Measurements from ENCODE around the gene ARFGAP1.

DNA sequence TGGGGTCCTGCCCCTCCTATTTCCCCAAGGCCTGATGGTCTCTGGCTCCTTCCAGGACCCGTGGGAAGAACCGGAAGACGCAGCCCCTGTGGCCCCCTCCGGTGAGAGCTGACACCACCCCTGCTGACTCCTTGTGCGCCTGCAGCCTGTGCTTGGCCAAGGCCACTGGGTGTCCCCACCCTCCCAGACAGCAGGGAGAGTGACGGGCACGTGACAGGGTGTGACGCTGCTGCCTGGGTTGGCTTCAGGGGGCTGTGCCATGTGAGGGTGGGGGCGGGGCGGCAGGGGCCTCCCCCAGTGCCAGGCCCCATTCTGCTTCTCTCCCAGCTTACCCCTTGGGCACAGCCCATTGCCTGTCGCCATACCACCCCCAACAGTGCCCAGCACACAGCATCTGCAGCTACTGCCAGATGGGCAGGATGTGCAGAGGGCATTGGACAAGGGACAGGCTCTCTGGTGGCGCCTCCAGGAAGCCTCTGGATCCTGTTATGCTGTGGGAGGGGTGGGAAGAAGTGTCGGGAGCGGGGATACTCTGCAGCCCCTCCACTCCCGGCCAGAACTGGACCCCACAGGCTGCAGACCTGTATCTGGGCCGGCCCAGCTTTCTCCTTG lies 34.0 kb upstream of the ARFGAP1 start:
- TF ChIP-seq, protein P1, sequence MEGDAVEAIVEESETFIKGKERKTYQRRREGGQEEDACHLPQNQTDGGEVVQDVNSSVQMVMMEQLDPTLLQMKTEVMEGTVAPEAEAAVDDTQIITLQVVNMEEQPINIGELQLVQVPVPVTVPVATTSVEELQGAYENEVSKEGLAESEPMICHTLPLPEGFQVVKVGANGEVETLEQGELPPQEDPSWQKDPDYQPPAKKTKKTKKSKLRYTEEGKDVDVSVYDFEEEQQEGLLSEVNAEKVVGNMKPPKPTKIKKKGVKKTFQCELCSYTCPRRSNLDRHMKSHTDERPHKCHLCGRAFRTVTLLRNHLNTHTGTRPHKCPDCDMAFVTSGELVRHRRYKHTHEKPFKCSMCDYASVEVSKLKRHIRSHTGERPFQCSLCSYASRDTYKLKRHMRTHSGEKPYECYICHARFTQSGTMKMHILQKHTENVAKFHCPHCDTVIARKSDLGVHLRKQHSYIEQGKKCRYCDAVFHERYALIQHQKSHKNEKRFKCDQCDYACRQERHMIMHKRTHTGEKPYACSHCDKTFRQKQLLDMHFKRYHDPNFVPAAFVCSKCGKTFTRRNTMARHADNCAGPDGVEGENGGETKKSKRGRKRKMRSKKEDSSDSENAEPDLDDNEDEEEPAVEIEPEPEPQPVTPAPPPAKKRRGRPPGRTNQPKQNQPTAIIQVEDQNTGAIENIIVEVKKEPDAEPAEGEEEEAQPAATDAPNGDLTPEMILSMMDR (optimal IDR thresholded peaks at IDR 0.05 in 1 of 3, IDR thresholded peaks at IDR 0.05 in 1 of 3, conservative IDR thresholded peaks at IDR 0.05 in 1 of 3; ENCODE audit: extremely low read depth in 1 of 3, insufficient read depth in 2 of 3, low read length in 3 of 3): peak in 1 of 3 experiments; percentile 54
- TF ChIP-seq EZH2 (IDR thresholded peaks at IDR 0.05; ENCODE audit: low read length): no peak
